Upper lobe of left lung (tissue), 6 donors: ENCODE measurements around the gene SYPL2. TPM values are rescaled to one million over a fixed set of nuclear protein-coding genes. Genes with fewer than 3 reads are reported as not detected.
A peak's percentile ranks its signal among the peaks of the same experiment; 100 is the strongest.

Experiments
- ATAC-seq, 2 donors: fragments of 200-7000 bp; cut with Tn5 transposase; one replicate each; pipeline ENCODE4 v1.9.1; 2022; ENCODE audit warnings: mild to moderate bottlenecking in 2 of 2, moderate library complexity in 2 of 2; ENCODE audit not compliant: low FRiP score in 2 of 2
- DNase-seq, 2 donors: peaks; one replicate each; pipeline ENCODE4 v3.0.0-alpha.2; 2019 to 2020
- H3K27ac ChIP-seq, 4 donors: fragments of 200-600 bp; sonication (generic); one replicate each; pipeline ENCODE4 v1.5.1; 2016 to 2019
- H3K27me3 ChIP-seq, 4 donors: fragments of 200-600 bp; sonication (generic); one replicate each; pipeline ENCODE4 v1.5.1; 2017 to 2019
- H3K36me3 ChIP-seq, 4 donors: fragments of 200-600 bp; sonication (generic); one replicate each; pipeline ENCODE4 v1.5.1; 2016 to 2019
- H3K4me1 ChIP-seq, 4 donors: fragments of 200-600 bp; sonication (generic); one replicate each; pipeline ENCODE4 v1.5.1; 2018 to 2019
- H3K4me3 ChIP-seq, 4 donors: fragments of 200-600 bp; sonication (generic); one replicate each; pipeline ENCODE4 v1.5.1; 2017 to 2019; ENCODE audit warnings: mild to moderate bottlenecking in 2 of 4, moderate library complexity in 1 of 4
- H3K9me3 ChIP-seq, 4 donors: fragments of 200-600 bp; sonication (generic); one replicate each; pipeline ENCODE4 v1.5.1; 2018 to 2019
- EP300 ChIP-seq, 4 donors: sonication (generic); formaldehyde crosslinking; IDR thresholded peaks; one replicate each; pipeline ENCODE4 v1.5.1; 2017; ENCODE audit warnings: antibody characterized with exemption in 4 of 4, control low read depth in 2 of 4
- POLR2A ChIP-seq, 4 donors: fragments of 450-650 bp; IDR thresholded peaks; one replicate each; pipeline ENCODE4 v1.5.1; 2016 to 2017; ENCODE audit warnings: antibody characterized with exemption in 4 of 4, mild to moderate bottlenecking in 2 of 4
- POLR2AphosphoS5 ChIP-seq, 2 donors: sonication (generic); formaldehyde crosslinking; IDR thresholded peaks; one replicate each; pipeline ENCODE4 v1.5.1; 2017; ENCODE audit warnings: antibody characterized with exemption in 2 of 2
- WGBS, 2 donors: methylation state at CpG; one replicate each; pipeline ENCODE4 v1.1.5; 2017 to 2018; 5-methylcytosine and 5-hydroxymethylcytosine counted together
- total RNA-seq, 6 donors: library from RNA; depleted of rRNA in 4 of 6; stranded (reverse); fragments of >200 nt in 4 of 6; gene quantifications; one replicate each; pipeline versions ENCODE4 v1.1.0 to v1.2.1, GENCODE V29; 2016 to 2021
- TF ChIP-seq, protein P1 (sequence below), 6 experiments: fragments of 450-650 bp in 4 of 6; fragments of 200-600 bp in 2 of 6; sonication (generic) in 2 of 6; IDR thresholded peaks; one replicate each; pipeline ENCODE4 v1.5.1; 2016 to 2019; ENCODE audit warnings: antibody characterized with exemption in 6 of 6
- donor health status: DM: no; HTN: no; CAD: no; lungs with moderate emphysema.
- donor health status: DM: no; HTN: yes; CAD: no; lungs with severe emphysema.

SYPL2 gene
- total RNA-seq, 6 donors from 2014 or later = 0.30 to 3.1 (median 1.1) TPM

DNA sequence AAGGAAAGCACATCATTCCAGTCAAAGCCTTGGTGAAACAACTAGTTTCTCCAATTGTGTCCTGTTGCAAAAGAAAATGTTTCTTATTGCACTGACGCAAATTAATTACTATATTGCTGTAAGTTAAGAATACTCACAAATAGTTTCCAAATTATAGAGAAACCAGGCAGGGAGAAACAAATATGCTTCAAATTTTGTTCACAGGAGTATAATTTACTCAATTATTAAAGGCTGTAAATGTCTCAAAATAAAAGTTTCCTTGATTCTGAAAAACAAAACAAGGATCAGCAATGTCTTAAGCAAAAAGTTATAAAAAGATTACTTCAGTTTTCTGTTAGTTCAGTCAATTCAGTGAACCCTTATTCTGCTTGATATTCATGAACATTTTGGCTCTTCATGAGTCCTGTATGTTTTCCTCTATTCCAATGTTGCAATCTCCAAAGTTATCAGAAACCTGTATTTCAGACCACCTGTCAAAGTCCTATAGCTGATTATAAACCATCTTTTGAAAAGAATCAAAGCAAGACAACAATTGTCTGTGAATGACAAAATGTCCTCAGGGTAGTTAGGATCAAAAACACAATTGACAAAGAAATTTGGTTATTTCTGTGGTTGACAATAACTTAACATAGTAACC lies 11.7 kb upstream of the SYPL2 start:
- WGBS, 2 donors = 98% methylated on average over 1 of the region's 1 CpG
- Histone ChIP-seq H3K27ac (no peak overlapping the region), H3K4me3 (no peak overlapping the region), H3K27me3 (no peaks in the 10 kb centered on the region), H3K9me3 (peaks cover 0 to 10% (median 0%) of the 10 kb centered on the region in 4 donors), H3K36me3 (no peaks in the 10 kb centered on the region), H3K4me1 (no peaks in the 10 kb centered on the region)
- no peak for ATAC-seq
- TF ChIP-seq, protein P1, sequence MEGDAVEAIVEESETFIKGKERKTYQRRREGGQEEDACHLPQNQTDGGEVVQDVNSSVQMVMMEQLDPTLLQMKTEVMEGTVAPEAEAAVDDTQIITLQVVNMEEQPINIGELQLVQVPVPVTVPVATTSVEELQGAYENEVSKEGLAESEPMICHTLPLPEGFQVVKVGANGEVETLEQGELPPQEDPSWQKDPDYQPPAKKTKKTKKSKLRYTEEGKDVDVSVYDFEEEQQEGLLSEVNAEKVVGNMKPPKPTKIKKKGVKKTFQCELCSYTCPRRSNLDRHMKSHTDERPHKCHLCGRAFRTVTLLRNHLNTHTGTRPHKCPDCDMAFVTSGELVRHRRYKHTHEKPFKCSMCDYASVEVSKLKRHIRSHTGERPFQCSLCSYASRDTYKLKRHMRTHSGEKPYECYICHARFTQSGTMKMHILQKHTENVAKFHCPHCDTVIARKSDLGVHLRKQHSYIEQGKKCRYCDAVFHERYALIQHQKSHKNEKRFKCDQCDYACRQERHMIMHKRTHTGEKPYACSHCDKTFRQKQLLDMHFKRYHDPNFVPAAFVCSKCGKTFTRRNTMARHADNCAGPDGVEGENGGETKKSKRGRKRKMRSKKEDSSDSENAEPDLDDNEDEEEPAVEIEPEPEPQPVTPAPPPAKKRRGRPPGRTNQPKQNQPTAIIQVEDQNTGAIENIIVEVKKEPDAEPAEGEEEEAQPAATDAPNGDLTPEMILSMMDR (IDR thresholded peaks at IDR 0.05) = no peak
- no peak for TF ChIP-seq POLR2A (IDR thresholded peaks at IDR 0.05)
- no peak for TF ChIP-seq EP300 (IDR thresholded peaks at IDR 0.05)
- TF ChIP-seq POLR2AphosphoS5 (IDR thresholded peaks at IDR 0.05) = no peak
- DNase-seq = no peak

DNA sequence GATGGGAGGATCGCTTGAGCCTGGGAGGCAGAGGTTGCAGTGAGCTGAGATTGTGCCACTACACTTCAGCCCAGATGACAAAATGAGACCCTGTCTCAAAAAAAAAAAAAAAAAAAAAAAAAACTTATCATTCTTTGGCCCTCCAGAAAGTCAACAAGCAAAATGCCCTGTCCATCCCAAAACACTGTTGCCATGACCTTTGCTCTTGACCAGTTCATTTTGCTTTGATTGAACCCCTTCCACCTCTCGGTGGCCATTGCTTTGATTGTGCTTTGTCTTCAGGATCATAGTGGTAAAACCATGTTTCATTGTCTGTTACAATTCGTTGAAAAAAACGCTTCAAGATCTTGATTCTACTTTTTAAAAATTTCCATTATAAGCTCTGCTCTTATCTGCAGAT lies 8.5 kb upstream of the SYPL2 start:
- Histone ChIP-seq H3K4me1 (no peaks in the 10 kb centered on the region), H3K9me3 (peaks cover 0 to 10% (median 0%) of the 10 kb centered on the region in 4 donors), H3K4me3 (no peak overlapping the region), H3K36me3 (no peaks in the 10 kb centered on the region), H3K27me3 (no peaks in the 10 kb centered on the region), H3K27ac (no peak overlapping the region)
- DNase-seq (no peak), ATAC-seq (no peak)
- TF ChIP-seq POLR2A (IDR thresholded peaks at IDR 0.05) = no peak
- TF ChIP-seq POLR2AphosphoS5 (IDR thresholded peaks at IDR 0.05) = no peak
- no peak for TF ChIP-seq EP300 (IDR thresholded peaks at IDR 0.05)
- TF ChIP-seq, protein P1 (IDR thresholded peaks at IDR 0.05) = no peak
- 86 to 87% methylated on average over 4 of the region's 4 CpGs for WGBS, 2 donors

DNA sequence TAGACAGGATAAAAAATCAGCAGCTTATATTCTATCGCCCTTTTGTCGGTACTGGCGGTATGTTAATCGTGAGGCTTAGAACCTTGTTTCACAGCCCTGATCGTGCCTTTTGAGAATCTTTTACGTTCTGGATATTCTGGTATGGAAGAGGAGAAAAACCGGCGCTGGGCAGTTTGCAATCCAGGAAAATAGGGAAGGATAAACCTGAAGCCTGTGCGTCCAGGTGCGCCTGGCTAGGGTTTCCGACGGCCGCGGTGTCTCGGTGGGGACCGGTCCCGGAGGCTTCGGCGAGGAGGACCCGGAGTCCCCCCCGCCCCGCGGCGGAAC lies 258 bp upstream of the SYPL2 start:
- Histone ChIP-seq H3K27me3 (peaks cover 0 to 25% (median 12%) of the 10 kb centered on the region in 4 donors), H3K36me3 (no peaks in the 10 kb centered on the region), H3K4me3 (peak overlapping the region; percentile 47 to 79 (median 62)), H3K4me1 (peaks cover 11 to 14% (median 12%) of the 10 kb centered on the region in 4 donors), H3K27ac (peak overlapping the region in 1 of 4 donors; percentile 60), H3K9me3 (no peaks in the 10 kb centered on the region)
- DNase-seq (no peak), ATAC-seq (no peak)
- 7 to 12% methylated on average over 16 to 17 of the region's 24 CpGs for WGBS, 2 donors
- TF ChIP-seq POLR2A (IDR thresholded peaks at IDR 0.05) (no peak), EP300 (IDR thresholded peaks at IDR 0.05) (no peak), POLR2AphosphoS5 (IDR thresholded peaks at IDR 0.05) (no peak)
- TF ChIP-seq, protein P1 (IDR thresholded peaks at IDR 0.05) = no peak

DNA sequence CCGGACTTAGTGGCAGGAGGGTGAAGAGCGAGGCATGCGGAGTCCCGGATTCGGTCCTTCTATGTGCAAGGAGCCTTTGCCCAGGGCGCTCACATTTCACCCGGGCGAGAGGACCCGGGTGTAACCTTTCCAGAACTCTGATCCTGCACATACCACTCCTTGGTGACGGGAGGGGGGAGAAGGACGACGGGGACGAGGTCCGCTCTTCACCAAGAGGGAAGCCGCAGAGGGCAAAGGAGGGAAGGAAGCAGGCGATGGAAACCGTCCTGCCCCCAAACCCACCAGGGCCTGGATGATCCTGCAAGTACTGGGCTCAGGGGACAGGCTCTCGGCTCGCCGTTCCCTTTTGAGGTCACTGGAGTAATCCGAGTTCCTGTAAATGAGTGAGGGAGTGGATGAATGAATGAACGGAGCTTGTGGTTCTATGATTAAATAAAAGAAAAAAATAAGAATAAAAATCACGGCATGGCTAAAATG lies 993 bp downstream of the SYPL2 start:
- Histone ChIP-seq H3K9me3 (no peaks in the 10 kb centered on the region), H3K36me3 (no peaks in the 10 kb centered on the region), H3K4me3 (peak overlapping the region in 3 of 4 donors; percentile 55 to 79 (median 68)), H3K27me3 (peaks cover 0 to 25% (median 12%) of the 10 kb centered on the region in 4 donors), H3K27ac (no peak overlapping the region), H3K4me1 (peaks cover 11 to 14% (median 12%) of the 10 kb centered on the region in 4 donors)
- no peak for TF ChIP-seq POLR2AphosphoS5 (IDR thresholded peaks at IDR 0.05)
- TF ChIP-seq, protein P1 (IDR thresholded peaks at IDR 0.05) = no peak
- no peak for TF ChIP-seq EP300 (IDR thresholded peaks at IDR 0.05)
- no peak for TF ChIP-seq POLR2A (IDR thresholded peaks at IDR 0.05)
- peak in 1 of 2 donors; percentile 2 for ATAC-seq
- 13 to 16% methylated on average over 21 to 23 of the region's 23 CpGs for WGBS, 2 donors
- no peak for DNase-seq

DNA sequence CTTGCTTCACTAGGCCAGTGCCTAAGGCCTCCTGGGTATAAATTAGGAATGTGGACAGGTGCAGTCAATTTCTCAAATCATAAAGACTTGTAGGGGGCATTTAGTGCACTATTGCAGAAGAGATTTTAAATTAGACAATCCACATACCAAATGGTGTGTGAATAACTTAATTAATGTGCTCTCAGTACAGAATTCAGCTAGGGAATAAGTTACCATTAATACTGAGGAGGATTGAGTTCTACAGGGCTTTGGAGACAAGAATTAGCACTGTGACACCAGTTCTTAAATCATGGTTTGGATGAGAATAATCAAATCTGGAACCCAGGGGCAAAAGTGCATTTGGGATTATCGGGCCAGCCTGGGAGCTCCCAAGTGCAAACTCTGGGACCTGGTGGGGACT lies 1.7 kb downstream of the SYPL2 start:
- ATAC-seq = no peak

More for the DNA sequence above, 1.7 kb downstream of the SYPL2 start:
- peaks cover 11 to 14% (median 12%) of the 10 kb centered on the region in 4 donors for H3K4me1 ChIP-seq
- TF ChIP-seq, protein P1 (IDR thresholded peaks at IDR 0.05) = no peak
- TF ChIP-seq POLR2A (IDR thresholded peaks at IDR 0.05) (no peak), POLR2AphosphoS5 (IDR thresholded peaks at IDR 0.05) (no peak), EP300 (IDR thresholded peaks at IDR 0.05) (no peak)
- H3K4me3 ChIP-seq = no peak overlapping the region
- no peak overlapping the region for H3K27ac ChIP-seq
- no peaks in the 10 kb centered on the region for H3K36me3 ChIP-seq
- peaks cover 0 to 25% (median 12%) of the 10 kb centered on the region in 4 donors for H3K27me3 ChIP-seq
- WGBS, 2 donors = 80 to 100% methylated on average over 1 of the region's 1 CpG
- DNase-seq = no peak
- no peaks in the 10 kb centered on the region for H3K9me3 ChIP-seq
